Psoas muscle (tissue), 8 donors: ENCODE measurements around the gene DSC1. TPM values are rescaled to one million over a fixed set of nuclear protein-coding genes. Genes with fewer than 3 reads are reported as not detected.

Source experiments
- ATAC-seq, 4 donors: fragments of 200-7000 bp; cut with Tn5 transposase; one replicate each; pipeline ENCODE4 v1.9.1; 2020; ENCODE audit warnings: moderate library complexity in 3 of 4, mild to moderate bottlenecking in 2 of 4
- DNase-seq, 2 donors: peaks; one replicate each; pipeline ENCODE4 v3.0.0-alpha.2; 2020
- H3K27ac ChIP-seq: fragments of 200-600 bp; one replicate; pipeline ENCODE4 v1.8.0; 2022
- H3K27me3 ChIP-seq, 3 donors: fragments of 200-600 bp in 1 of 3; one replicate each; pipeline versions ENCODE4 v1.6.1 to v1.8.0; 2013 to 2022; ENCODE audit warnings: low read length in 2 of 3, mild to moderate bottlenecking in 2 of 3, moderate library complexity in 1 of 3; ENCODE audit not compliant: insufficient read depth in 3 of 3
- H3K36me3 ChIP-seq, 2 donors: fragments of 200-600 bp in 1 of 2; one replicate each; pipeline versions ENCODE4 v1.6.1 to v1.8.0; 2013 to 2022; ENCODE audit warnings: low read depth in 1 of 2, mild to moderate bottlenecking in 1 of 2, moderate library complexity in 1 of 2; ENCODE audit not compliant: insufficient read depth in 1 of 2
- H3K4me1 ChIP-seq: fragments of 200-600 bp; one replicate; pipeline ENCODE4 v1.8.0; 2022
- H3K4me3 ChIP-seq: fragments of 200-600 bp; one replicate; pipeline ENCODE4 v1.8.0; 2022; ENCODE audit warnings: mild to moderate bottlenecking
- H3K9me3 ChIP-seq: fragments of 200-600 bp; one replicate; pipeline ENCODE4 v1.8.0; 2022
- CTCF ChIP-seq: fragments of 200-600 bp; IDR thresholded peaks from one replicate; pipeline ENCODE4 v1.8.0; 2022; ENCODE audit warnings: antibody characterized with exemption
- WGBS, 3 donors: extraction: QIAGEN DNeasy Blood & Tissue Kit; methylation state at CpG; one replicate each; pipeline versions ENCODE4 v1.1.6 to v1.1.7; 2013; 5-methylcytosine and 5-hydroxymethylcytosine counted together
- intact Hi-C, 2 donors: fragments of 100-400 bp; cut with DNase I; formaldehyde crosslinking; loops; one replicate each; pipeline versions ENCODE4 v1.11.0 to v1.14.2; 2022
- polyA plus RNA-seq, 3 donors: library from polyadenylated mRNA; stranded (reverse); fragments of 200-250 nt; gene quantifications; one replicate each; pipeline ENCODE4 v1.2.3, GENCODE V29; 2013
- total RNA-seq, 4 donors: library from RNA; stranded (reverse); fragmentation: NEBNext Ultra II Directional in 2 of 4; extraction: Animal tissue kit (Norgen Biotek cat#: 25700) in 2 of 4; gene quantifications; one replicate each; pipeline versions ENCODE4 v1.2.1 to v1.2.4, GENCODE V29; 2021 to 2023
- donor health status: healthy with polysubstance abuse.
- donor health status: DM: no; HTN: no; CAD: no; lungs with moderate emphysema.
- donor health status: Bipolar disorder and iron deficiency.
- donor health status: healthy.
- donor health status: DM: yes; HTN: yes; CAD: no.
- donor health status: DM: no; HTN: no; CAD: no.
- donor health status: DM: no; HTN: no; CAD: no.
- donor health status: DM: yes; HTN: yes; CAD: no.

The DSC1 gene
- total and polyA plus RNA-seq, 7 donors = not detected

GRCh38 chr18:31195063-31195462, 32.4 kb upstream of the DSC1 start:
- DNase-seq (no peak), ATAC-seq (no peak)
- Histone ChIP-seq H3K9me3 (no peaks in the 10 kb centered on the region), H3K27me3 (no peaks in the 10 kb centered on the region), H3K36me3 (no peaks in the 10 kb centered on the region), H3K4me1 (no peaks in the 10 kb centered on the region), H3K27ac (no peak overlapping the region), H3K4me3 (no peak overlapping the region)
- intact Hi-C loops = no loop called here
- 72 to 84% (median 77%) methylated on average over 3 of the region's 3 CpGs for WGBS, 3 donors
- TF ChIP-seq CTCF = no peak

GRCh38 chr18:31192086-31192776, 29.6 kb upstream of the DSC1 start:
- Histone ChIP-seq H3K36me3 (no peaks in the 10 kb centered on the region), H3K9me3 (no peaks in the 10 kb centered on the region), H3K27ac (no peak overlapping the region), H3K27me3 (no peaks in the 10 kb centered on the region), H3K4me1 (no peaks in the 10 kb centered on the region), H3K4me3 (no peak overlapping the region)
- ATAC-seq (no peak), DNase-seq (no peak)
- no peak for TF ChIP-seq CTCF
- intact Hi-C loops = no loop called here

GRCh38 chr18:31190919-31191318, 28.3 kb upstream of the DSC1 start:
- no peak for ATAC-seq
- 65 to 78% (median 72%) methylated on average over 2 of the region's 2 CpGs for WGBS, 3 donors
- no peak overlapping the region for H3K4me3 ChIP-seq

GRCh38 chr18:31189757-31190156, 27.1 kb upstream of the DSC1 start:
- DNase-seq (no peak), ATAC-seq (no peak)
- H3K9me3 ChIP-seq = no peaks in the 10 kb centered on the region
- TF ChIP-seq CTCF = no peak
- 66 to 77% (median 69%) methylated on average over 2 of the region's 2 CpGs for WGBS, 3 donors
- H3K27me3 ChIP-seq = no peaks in the 10 kb centered on the region
- H3K27ac ChIP-seq = no peak overlapping the region
- H3K4me3 ChIP-seq = no peak overlapping the region
- H3K36me3 ChIP-seq = no peaks in the 10 kb centered on the region
- intact Hi-C loops = no loop called here
- no peaks in the 10 kb centered on the region for H3K4me1 ChIP-seq

More at GRCh38 chr18:31190919-31191318, 28.3 kb upstream of the DSC1 start:
- H3K27ac ChIP-seq = no peak overlapping the region
- no peak for DNase-seq
- H3K36me3 ChIP-seq = no peaks in the 10 kb centered on the region
- H3K9me3 ChIP-seq = no peaks in the 10 kb centered on the region
- intact Hi-C loops = no loop called here
- H3K27me3 ChIP-seq = no peaks in the 10 kb centered on the region
- no peak for TF ChIP-seq CTCF
- no peaks in the 10 kb centered on the region for H3K4me1 ChIP-seq
